PC-3 (cell line): Measurements from ENCODE around the gene AIPL1. TPM values are rescaled to one million over a fixed set of nuclear protein-coding genes. Genes with fewer than 3 reads are reported as not detected.

Experiments
- ATAC-seq: fragments of 200-7000 bp; cut with Tn5 transposase; 2 replicates; pipeline ENCODE4 v1.9.1; 2020; ENCODE audit warnings: mild to moderate bottlenecking, moderate library complexity
- BruUV-seq: library from RNA; stranded (reverse); fragments of 400-500 nt; replicated peaks from 2 replicates; lab custom pipeline; 2021; lab: Mats Ljungman, UMichigan
- CTCF ChIA-PET: fragments of 300-600 bp; sonication (Branson Sonifier 250); formaldehyde crosslinking; loops from one replicate; lab custom pipeline; 2022; ENCODE audit warnings: antibody characterized with exemption; lab: Charles Lee
- POLR2A ChIA-PET: fragments of 300-600 bp; sonication (Branson Sonifier 250); formaldehyde crosslinking; loops from one replicate; lab custom pipeline; 2022; ENCODE audit warnings: antibody characterized with exemption; ENCODE audit not compliant: unreplicated experiment; lab: Charles Lee
- DNase-seq: peaks from one replicate; pipeline ENCODE4 v3.0.0-alpha.2; 2015
- H2AFZ ChIP-seq: fragments of 300-600 bp; sonication (generic); 2 replicates; pipeline ENCODE4 v1.6.0; 2016; ENCODE audit warnings: antibody characterized with exemption, low read length
- H3F3A ChIP-seq: fragments of 300-600 bp; sonication (generic); one replicate; pipeline ENCODE4 v1.6.0; 2017; ENCODE audit warnings: antibody characterized with exemption, low read length, control low read depth, mild to moderate bottlenecking; ENCODE audit not compliant: unreplicated experiment
- H3K27ac ChIP-seq: fragments of 300-600 bp; sonication (generic); 2 replicates; pipeline ENCODE4 v1.5.1; 2016; ENCODE audit warnings: mild to moderate bottlenecking, low read length
- H3K27me3 ChIP-seq: fragments of 300-600 bp; sonication (generic); 2 replicates; pipeline ENCODE4 v1.6.1; 2016; ENCODE audit warnings: low read length, mixed read lengths
- H3K36me3 ChIP-seq: fragments of 300-600 bp; sonication (generic); 2 replicates; pipeline ENCODE4 v1.6.1; 2016; ENCODE audit warnings: low read depth, mixed run types, low read length, mixed read lengths
- H3K4me1 ChIP-seq: fragments of 300-600 bp; sonication (generic); 2 replicates; pipeline ENCODE4 v1.5.1; 2016; ENCODE audit warnings: low read length; ENCODE audit not compliant: insufficient read depth
- H3K4me2 ChIP-seq: fragments of 300-600 bp; sonication (generic); 2 replicates; pipeline ENCODE4 v1.6.0; 2016; ENCODE audit warnings: low read length
- H3K4me3 ChIP-seq: fragments of 300-600 bp; sonication (generic); 2 replicates; pipeline ENCODE4 v1.5.1; 2016; ENCODE audit warnings: mild to moderate bottlenecking, low read length, mixed read lengths
- H3K79me2 ChIP-seq: fragments of 300-600 bp; sonication (generic); 2 replicates; pipeline ENCODE4 v1.6.1; 2017; ENCODE audit warnings: low read length, mixed read lengths
- H3K9ac ChIP-seq: fragments of 300-600 bp; sonication (generic); 2 replicates; pipeline ENCODE4 v1.6.0; 2016; ENCODE audit warnings: mild to moderate bottlenecking, low read length
- H3K9me2 ChIP-seq: fragments of 300-600 bp; sonication (generic); replicated peaks from 2 replicates; pipeline ENCODE4 v1.6.1; 2016; ENCODE audit warnings: mixed run types, low read length, mixed read lengths
- H3K9me3 ChIP-seq: fragments of 300-600 bp; sonication (generic); 2 replicates; pipeline ENCODE4 v1.6.1; 2016; ENCODE audit warnings: low read length, mixed read lengths
- H4K20me1 ChIP-seq: fragments of 300-600 bp; sonication (generic); 2 replicates; pipeline ENCODE4 v1.6.1; 2016; ENCODE audit warnings: low read length, mixed read lengths
- CTCF ChIP-seq: fragments of 300-600 bp; sonication (generic); conservative IDR thresholded peaks from 2 replicates; pipeline ENCODE4 v1.5.1; 2017; ENCODE audit warnings: antibody characterized with exemption, low read depth, mild to moderate bottlenecking, low read length
- EZH2 ChIP-seq: fragments of 300-600 bp; sonication (generic); IDR thresholded peaks from one replicate; pipeline ENCODE4 v1.6.1; 2017; ENCODE audit warnings: antibody characterized with exemption, mild to moderate bottlenecking, low read length; ENCODE audit not compliant: unreplicated experiment
- EZH2phosphoT487 ChIP-seq: fragments of 300-600 bp; sonication (generic); IDR thresholded peaks from 2 replicates; pipeline ENCODE4 v1.6.1; 2018; ENCODE audit warnings: mild to moderate bottlenecking, antibody characterized with exemption, low read length, borderline replicate concordance
- intact Hi-C: fragments of 100-400 bp; cut with micrococcal nuclease; formaldehyde crosslinking; loops from 2 replicates; pipeline ENCODE4 v1.9.0; 2023
- total RNA-seq: library from RNA; depleted of rRNA; stranded (reverse); fragments of >200 nt; gene quantifications from 2 replicates; pipeline ENCODE4 v1.2.3, GENCODE V29; 2014

AIPL1 gene
- total RNA-seq, 1 experiment from 2014 or later: not detected

GRCh38 chr17:6442775-6443174 lies 7.9 kb upstream of the AIPL1 start:
- BruUV-seq: no TSS peak
- Histone ChIP-seq H3K36me3 (no peaks in the 10 kb centered on the region), H3K4me1 (peaks cover 17% of the 10 kb centered on the region), H3K27me3 (no peaks in the 10 kb centered on the region), H4K20me1 (no peaks in the 10 kb centered on the region), H3K4me2 (no peak overlapping the region), H3F3A (no peaks in the 10 kb centered on the region), H3K79me2 (peaks cover 15% of the 10 kb centered on the region), H2AFZ (no peak overlapping the region), H3K9me3 (no peaks in the 10 kb centered on the region), H3K9ac (no peak overlapping the region), H3K27ac (no peak overlapping the region), H3K4me3 (no peak overlapping the region), H3K9me2 (no peaks in the 10 kb centered on the region)
- no peak for TF ChIP-seq EZH2
- no peak for TF ChIP-seq EZH2phosphoT487
- TF ChIP-seq CTCF: no peak
- ChIA-PET CTCF (no interaction called here), POLR2A (interaction anchor here (0.6 kb wide), 1 partner anchor 678 kb away, joined by 3 read pairs; no protein-coding TSS in a partner anchor)
- ATAC-seq (no peak), DNase-seq (no peak)
- intact Hi-C loops: no loop called here

GRCh38 chr17:6439951-6440350 lies 5.0 kb upstream of the AIPL1 start:
- ChIA-PET POLR2A (no interaction called here), CTCF (no interaction called here)
- H2AFZ ChIP-seq: no peak overlapping the region
- ATAC-seq (no peak), DNase-seq (no peak)
- H3K4me2 ChIP-seq: no peak overlapping the region
- no peaks in the 10 kb centered on the region for H3K9me2 ChIP-seq
- intact Hi-C loops: no loop called here
- peaks cover 11% of the 10 kb centered on the region for H3K4me1 ChIP-seq
- H3K27ac ChIP-seq: no peak overlapping the region
- no peaks in the 10 kb centered on the region for H3K27me3 ChIP-seq
- no peak for TF ChIP-seq EZH2phosphoT487
- TF ChIP-seq CTCF: no peak
- TF ChIP-seq EZH2: no peak
- H3F3A ChIP-seq: no peaks in the 10 kb centered on the region
- H3K79me2 ChIP-seq: peaks cover 6% of the 10 kb centered on the region
- no TSS peak for BruUV-seq
- H4K20me1 ChIP-seq: no peaks in the 10 kb centered on the region
- H3K9me3 ChIP-seq: no peaks in the 10 kb centered on the region
- no peak overlapping the region for H3K4me3 ChIP-seq
- H3K36me3 ChIP-seq: no peaks in the 10 kb centered on the region
- no peak overlapping the region for H3K9ac ChIP-seq

GRCh38 chr17:6437956-6438355 lies 3.0 kb upstream of the AIPL1 start:
- Histone ChIP-seq H3K4me2 (no peak overlapping the region), H4K20me1 (no peaks in the 10 kb centered on the region), H3F3A (no peaks in the 10 kb centered on the region), H3K9me3 (no peaks in the 10 kb centered on the region), H3K4me1 (no peaks in the 10 kb centered on the region), H3K27ac (no peak overlapping the region), H3K4me3 (no peak overlapping the region), H3K79me2 (no peaks in the 10 kb centered on the region), H3K9ac (no peak overlapping the region), H2AFZ (no peak overlapping the region), H3K36me3 (no peaks in the 10 kb centered on the region), H3K9me2 (no peaks in the 10 kb centered on the region), H3K27me3 (no peaks in the 10 kb centered on the region)
- TF ChIP-seq EZH2phosphoT487 (no peak), CTCF (no peak), EZH2 (no peak)
- CTCF ChIA-PET: no interaction called here
- ATAC-seq: no peak
- intact Hi-C loops: no loop called here
- no TSS peak for BruUV-seq
- DNase-seq: no peak
- POLR2A ChIA-PET: no interaction called here
